Activated CD4-positive, alpha-beta T cell treated with anti-CD3 and anti-CD28 coated beads, Interleukin-2, amount 10 ng/mL, durations not matched to agents 24 days and 14 days (primary cell): ENCODE measurements around the gene CDKAL1. TPM values are rescaled to one million over a fixed set of nuclear protein-coding genes. Genes with fewer than 3 reads are reported as not detected.

Experiments used
- DNase-seq: peaks from one replicate; pipeline ENCODE4 v3.0.0; 2022
- H3K27ac Mint-ChIP-seq: one replicate; pipeline ENCODE4 v1.8.0; 2022; ENCODE audit warnings: mild to moderate bottlenecking, mixed read lengths
- H3K27me3 Mint-ChIP-seq: one replicate; pipeline ENCODE4 v1.8.0; 2022; ENCODE audit warnings: mixed read lengths
- H3K36me3 Mint-ChIP-seq: one replicate; pipeline ENCODE4 v1.8.0; 2022; ENCODE audit warnings: low read depth, mild to moderate bottlenecking, mixed read lengths
- H3K4me1 Mint-ChIP-seq: one replicate; pipeline ENCODE4 v1.8.0; 2021; ENCODE audit warnings: mixed read lengths
- H3K4me3 Mint-ChIP-seq: one replicate; pipeline ENCODE4 v1.8.0; 2022; ENCODE audit warnings: mild to moderate bottlenecking, moderate library complexity, mixed read lengths
- H3K9me3 Mint-ChIP-seq: one replicate; pipeline ENCODE4 v1.8.0; 2021; ENCODE audit warnings: mixed read lengths
- intact Hi-C: fragments of 100-400 bp; cut with micrococcal nuclease; formaldehyde crosslinking; loops from one replicate; pipeline ENCODE4 v1.15.1; 2023
- total RNA-seq: library from RNA; stranded (reverse); gene quantifications from 2 replicates; pipeline ENCODE4 v1.2.3, GENCODE V29; 2022

CDKAL1 gene
- total RNA-seq, 1 donor from 2014 or later, result 29.1 TPM

GRCh38 chr6:20991910-20992309 is 457.7 kb downstream of the CDKAL1 start:
- intact Hi-C loops, result no loop called here
- Mint-ChIP-seq H3K4me1 (no peaks in the 10 kb centered on the region), H3K27ac (no peak overlapping the region), H3K27me3 (no peaks in the 10 kb centered on the region), H3K4me3 (no peak overlapping the region), H3K36me3 (peaks cover 8% of the 10 kb centered on the region), H3K9me3 (peaks cover 11% of the 10 kb centered on the region)
- DNase-seq, result no peak

- H3K4me3 Mint-ChIP-seq, result no peak overlapping the region
- intact Hi-C loops, result no loop called here
- peaks cover 14% of the 10 kb centered on the region for H3K36me3 Mint-ChIP-seq
- no peaks in the 10 kb centered on the region for H3K27me3 Mint-ChIP-seq
- no peak for DNase-seq
- H3K4me1 Mint-ChIP-seq, result peaks cover 3% of the 10 kb centered on the region
- no peak overlapping the region for H3K27ac Mint-ChIP-seq
- peaks cover 6% of the 10 kb centered on the region for H3K9me3 Mint-ChIP-seq
Measured at GRCh38 chr6:20996099-20996498, 461.8 kb downstream of the CDKAL1 start.

GRCh38 chr6:20997143-20997769 is 463.0 kb downstream of the CDKAL1 start:
- Mint-ChIP-seq H3K4me1 (peaks cover 3% of the 10 kb centered on the region), H3K4me3 (no peak overlapping the region), H3K9me3 (peaks cover 6% of the 10 kb centered on the region), H3K27ac (no peak overlapping the region), H3K27me3 (no peaks in the 10 kb centered on the region), H3K36me3 (peaks cover 17% of the 10 kb centered on the region)
- intact Hi-C loops, result no loop called here
- no peak for DNase-seq

GRCh38 chr6:20997770-20998147 is 463.5 kb downstream of the CDKAL1 start:
- peaks cover 6% of the 10 kb centered on the region for H3K9me3 Mint-ChIP-seq
- peaks cover 3% of the 10 kb centered on the region for H3K4me1 Mint-ChIP-seq
- no peak for DNase-seq
- no peak overlapping the region for H3K27ac Mint-ChIP-seq
- no peaks in the 10 kb centered on the region for H3K27me3 Mint-ChIP-seq
- no peak overlapping the region for H3K4me3 Mint-ChIP-seq
- peaks cover 17% of the 10 kb centered on the region for H3K36me3 Mint-ChIP-seq
- intact Hi-C loops, result no loop called here

- Mint-ChIP-seq H3K27me3 (no peaks in the 10 kb centered on the region), H3K36me3 (peaks cover 20% of the 10 kb centered on the region)
Measured at GRCh38 chr6:20998748-20999448, 464.6 kb downstream of the CDKAL1 start.

GRCh38 chr6:21000331-21000801 is 466.1 kb downstream of the CDKAL1 start:
- peaks cover 3% of the 10 kb centered on the region for H3K4me1 Mint-ChIP-seq
- no peak overlapping the region for H3K4me3 Mint-ChIP-seq
- no peaks in the 10 kb centered on the region for H3K27me3 Mint-ChIP-seq
- intact Hi-C loops, result no loop called here
- peaks cover 17% of the 10 kb centered on the region for H3K36me3 Mint-ChIP-seq
- DNase-seq, result no peak
- no peak overlapping the region for H3K27ac Mint-ChIP-seq
- peaks cover 1% of the 10 kb centered on the region for H3K9me3 Mint-ChIP-seq

More at GRCh38 chr6:20998748-20999448, 464.6 kb downstream of the CDKAL1 start:
- no peak for DNase-seq
- H3K4me3 Mint-ChIP-seq, result no peak overlapping the region
- peaks cover 3% of the 10 kb centered on the region for H3K4me1 Mint-ChIP-seq
- peaks cover 6% of the 10 kb centered on the region for H3K9me3 Mint-ChIP-seq
- no peak overlapping the region for H3K27ac Mint-ChIP-seq
- intact Hi-C loops, result no loop called here

- H3K4me3 Mint-ChIP-seq, result no peak overlapping the region
- peaks cover 13% of the 10 kb centered on the region for H3K36me3 Mint-ChIP-seq
Measured at GRCh38 chr6:21001736-21002135, 467.5 kb downstream of the CDKAL1 start.

GRCh38 chr6:21003780-21004541 is 469.7 kb downstream of the CDKAL1 start:
- intact Hi-C loops, result no loop called here
- peaks cover 13% of the 10 kb centered on the region for H3K36me3 Mint-ChIP-seq
- no peak for DNase-seq
- H3K4me1 Mint-ChIP-seq, result no peaks in the 10 kb centered on the region
- no peak overlapping the region for H3K4me3 Mint-ChIP-seq
- no peak overlapping the region for H3K27ac Mint-ChIP-seq
- no peaks in the 10 kb centered on the region for H3K9me3 Mint-ChIP-seq
- H3K27me3 Mint-ChIP-seq, result no peaks in the 10 kb centered on the region

More at GRCh38 chr6:21001736-21002135, 467.5 kb downstream of the CDKAL1 start:
- Mint-ChIP-seq H3K4me1 (peaks cover 3% of the 10 kb centered on the region), H3K27ac (no peak overlapping the region), H3K9me3 (no peaks in the 10 kb centered on the region), H3K27me3 (no peaks in the 10 kb centered on the region)
- no peak for DNase-seq
- intact Hi-C loops, result no loop called here

GRCh38 chr6:21005816-21006570 is 471.7 kb downstream of the CDKAL1 start:
- no peak overlapping the region for H3K27ac Mint-ChIP-seq
- intact Hi-C loops, result no loop called here
- no peaks in the 10 kb centered on the region for H3K4me1 Mint-ChIP-seq
- no peak overlapping the region for H3K4me3 Mint-ChIP-seq
- DNase-seq, result no peak
- H3K36me3 Mint-ChIP-seq, result peaks cover 12% of the 10 kb centered on the region
- no peaks in the 10 kb centered on the region for H3K27me3 Mint-ChIP-seq
- H3K9me3 Mint-ChIP-seq, result peaks cover 4% of the 10 kb centered on the region

GRCh38 chr6:21019614-21020013 is 485.4 kb downstream of the CDKAL1 start:
- DNase-seq, result no peak
- no peak overlapping the region for H3K27ac Mint-ChIP-seq
- H3K4me3 Mint-ChIP-seq, result no peak overlapping the region
- no peaks in the 10 kb centered on the region for H3K27me3 Mint-ChIP-seq
- intact Hi-C loops, result no loop called here
- H3K9me3 Mint-ChIP-seq, result peaks cover 3% of the 10 kb centered on the region
- H3K4me1 Mint-ChIP-seq, result no peaks in the 10 kb centered on the region
- peaks cover 6% of the 10 kb centered on the region for H3K36me3 Mint-ChIP-seq

GRCh38 chr6:21022343-21023107 is 488.3 kb downstream of the CDKAL1 start:
- no peaks in the 10 kb centered on the region for H3K27me3 Mint-ChIP-seq
- H3K27ac Mint-ChIP-seq, result no peak overlapping the region
- no peak for DNase-seq
- H3K4me3 Mint-ChIP-seq, result no peak overlapping the region
- H3K9me3 Mint-ChIP-seq, result peaks cover 11% of the 10 kb centered on the region
- intact Hi-C loops, result no loop called here
- H3K36me3 Mint-ChIP-seq, result peaks cover 9% of the 10 kb centered on the region
- H3K4me1 Mint-ChIP-seq, result no peaks in the 10 kb centered on the region

- H3K4me3 Mint-ChIP-seq, result no peak overlapping the region
- H3K27me3 Mint-ChIP-seq, result no peaks in the 10 kb centered on the region
- H3K4me1 Mint-ChIP-seq, result no peaks in the 10 kb centered on the region
- peaks cover 12% of the 10 kb centered on the region for H3K36me3 Mint-ChIP-seq
- peaks cover 13% of the 10 kb centered on the region for H3K9me3 Mint-ChIP-seq
- H3K27ac Mint-ChIP-seq, result no peak overlapping the region
- intact Hi-C loops, result no loop called here
- DNase-seq, result no peak
Measured at GRCh38 chr6:21023210-21023609, 489.0 kb downstream of the CDKAL1 start.

- Mint-ChIP-seq H3K27me3 (no peaks in the 10 kb centered on the region), H3K36me3 (peaks cover 12% of the 10 kb centered on the region)
- no peak for DNase-seq
Measured at GRCh38 chr6:21024616-21025015, 490.4 kb downstream of the CDKAL1 start.

More at GRCh38 chr6:21024616-21025015, 490.4 kb downstream of the CDKAL1 start:
- H3K4me1 Mint-ChIP-seq, result no peaks in the 10 kb centered on the region
- H3K9me3 Mint-ChIP-seq, result peaks cover 13% of the 10 kb centered on the region
- no peak overlapping the region for H3K4me3 Mint-ChIP-seq
- H3K27ac Mint-ChIP-seq, result no peak overlapping the region
- intact Hi-C loops, result no loop called here
